ENCODE measurements around the gene CXCL14. TPM values are rescaled to one million over a fixed set of nuclear protein-coding genes. Genes with fewer than 3 reads are reported as not detected.

CXCL14 gene
- total RNA-seq, 2 donors from 2014 or later: 17.9 to 49.4 TPM

DNA sequence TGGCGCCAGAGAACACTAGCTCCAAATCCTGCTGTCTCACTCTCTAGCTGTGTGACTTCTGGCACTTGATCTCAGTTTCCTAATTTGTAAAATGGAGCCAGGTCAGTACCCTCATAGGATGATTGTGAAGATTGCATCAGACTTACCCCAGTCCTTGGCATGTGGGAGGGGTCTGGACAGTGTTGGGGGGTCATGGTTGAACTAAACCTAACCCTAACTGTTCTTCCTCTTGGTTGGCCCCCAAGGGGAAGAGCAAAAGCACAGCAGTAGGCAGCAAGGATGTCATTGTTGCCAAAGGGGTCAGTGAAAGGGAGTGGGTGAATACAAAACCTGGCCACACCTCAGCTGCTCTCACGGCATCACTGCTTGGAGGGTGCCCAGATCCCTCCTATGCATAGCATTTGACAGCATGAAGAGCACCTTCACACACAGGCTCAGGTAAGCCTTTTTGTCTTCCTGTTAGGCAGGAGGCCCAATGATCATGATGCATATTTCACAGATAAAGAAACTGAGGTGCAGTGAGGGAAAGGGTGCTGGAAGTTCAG is 15.7 kb upstream of the CXCL14 start:
- WGBS, 2 donors: 62 to 94% methylated on average over 2 of the region's 2 CpGs
- H3K9me3 ChIP-seq: no peaks in the 10 kb centered on the region
- DNase-seq: no peak
- H3K27me3 ChIP-seq: no peaks in the 10 kb centered on the region
- TF ChIP-seq CTCF (IDR thresholded peaks at IDR 0.05) (no peak), POLR2A (IDR thresholded peaks at IDR 0.05) (no peak)
- H3K36me3 ChIP-seq (replicated peaks in 1 of 2; ENCODE audit: insufficient read depth in 1 of 2, low read depth in 2 of 2): no peaks in the 10 kb centered on the region
- ATAC-seq: no peak
- no peak overlapping the region for H3K4me3 ChIP-seq
- H3K4me1 ChIP-seq: no peaks in the 10 kb centered on the region
- intact Hi-C loops (cut with DNase I): no loop called here
- no peak overlapping the region for H3K27ac ChIP-seq

GRCh38 chr5:135593886-135594285 is 15.1 kb upstream of the CXCL14 start:
- WGBS, 2 donors: 36 to 53% methylated on average over 2 of the region's 2 CpGs
- Histone ChIP-seq H3K27ac (no peak overlapping the region), H3K4me3 (no peak overlapping the region), H3K36me3 (replicated peaks in 1 of 2; ENCODE audit: insufficient read depth in 1 of 2, low read depth in 2 of 2) (no peaks in the 10 kb centered on the region), H3K9me3 (no peaks in the 10 kb centered on the region), H3K27me3 (no peaks in the 10 kb centered on the region), H3K4me1 (no peaks in the 10 kb centered on the region)
- no peak for DNase-seq
- intact Hi-C loops (cut with DNase I): no loop called here
- ATAC-seq: no peak
- TF ChIP-seq POLR2A (IDR thresholded peaks at IDR 0.05) (no peak), CTCF (IDR thresholded peaks at IDR 0.05) (no peak)

DNA sequence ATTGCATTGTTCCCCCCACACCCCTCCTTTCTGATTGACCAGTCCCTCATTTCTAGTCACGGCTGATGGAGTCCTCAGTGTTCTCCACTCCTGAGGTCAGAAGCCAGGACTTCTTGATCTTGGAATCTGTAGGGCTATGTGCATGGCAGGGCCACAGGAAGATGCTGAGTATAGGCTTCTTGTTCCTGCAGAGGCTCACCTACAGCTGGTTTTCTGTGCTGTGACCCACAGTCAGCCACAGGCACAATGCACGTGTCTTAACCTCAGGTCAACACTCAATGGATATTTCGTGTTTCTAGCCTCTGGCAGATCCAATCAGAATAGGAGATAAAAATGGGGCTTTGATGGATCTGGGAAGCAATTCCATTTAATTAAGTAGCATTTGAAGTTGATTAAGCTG is 14.3 kb upstream of the CXCL14 start:
- H3K4me1 ChIP-seq: no peaks in the 10 kb centered on the region
- DNase-seq: no peak
- intact Hi-C loops (cut with DNase I): no loop called here
- no peak overlapping the region for H3K27ac ChIP-seq
- no peak for ATAC-seq
- no peaks in the 10 kb centered on the region for H3K27me3 ChIP-seq
- no peak overlapping the region for H3K4me3 ChIP-seq
- WGBS, 2 donors: 45 to 61% methylated on average over 3 of the region's 3 CpGs
- H3K36me3 ChIP-seq (replicated peaks in 1 of 2; ENCODE audit: insufficient read depth in 1 of 2, low read depth in 2 of 2): no peaks in the 10 kb centered on the region
- no peaks in the 10 kb centered on the region for H3K9me3 ChIP-seq
- no peak for TF ChIP-seq CTCF (IDR thresholded peaks at IDR 0.05)
- TF ChIP-seq POLR2A (IDR thresholded peaks at IDR 0.05): no peak

- Histone ChIP-seq H3K4me1 (no peaks in the 10 kb centered on the region), H3K4me3 (no peak overlapping the region), H3K9me3 (no peaks in the 10 kb centered on the region), H3K27ac (no peak overlapping the region), H3K36me3 (replicated peaks in 1 of 2; ENCODE audit: insufficient read depth in 1 of 2, low read depth in 2 of 2) (no peaks in the 10 kb centered on the region), H3K27me3 (no peaks in the 10 kb centered on the region)
- 55 to 58% methylated on average over 6 of the region's 6 CpGs for WGBS, 2 donors
- no peak for ATAC-seq
- intact Hi-C loops (cut with DNase I): no loop called here
- DNase-seq: no peak
- no peak for TF ChIP-seq CTCF (IDR thresholded peaks at IDR 0.05)
- no peak for TF ChIP-seq POLR2A (IDR thresholded peaks at IDR 0.05)
Observed at GRCh38 chr5:135592312-135593045, 13.7 kb upstream of the CXCL14 start.

DNA sequence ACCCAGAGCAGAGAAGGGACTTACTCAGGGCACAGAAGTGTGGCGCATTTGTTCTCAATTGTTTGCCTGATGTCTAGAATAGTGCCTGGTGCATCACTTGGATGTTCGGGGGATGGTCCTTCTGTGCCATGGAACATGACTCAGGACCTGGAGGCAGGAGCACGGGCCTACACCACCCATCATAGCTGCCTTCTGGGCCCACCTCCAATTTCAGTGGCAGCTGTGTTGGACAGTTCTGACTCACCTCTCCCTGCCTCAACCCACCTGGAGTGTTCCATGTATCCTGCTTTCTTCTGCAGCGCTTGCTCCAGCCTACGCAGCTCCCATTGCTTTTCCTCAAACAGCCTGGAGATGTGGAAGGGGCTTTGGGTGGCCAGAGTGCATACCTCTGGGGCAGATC is 12.5 kb upstream of the CXCL14 start:
- H3K27ac ChIP-seq: no peak overlapping the region
- H3K9me3 ChIP-seq: no peaks in the 10 kb centered on the region
- H3K36me3 ChIP-seq (replicated peaks in 1 of 2; ENCODE audit: insufficient read depth in 1 of 2, low read depth in 2 of 2): no peaks in the 10 kb centered on the region
- TF ChIP-seq CTCF (IDR thresholded peaks at IDR 0.05): no peak
- TF ChIP-seq POLR2A (IDR thresholded peaks at IDR 0.05): no peak
- no peak for ATAC-seq
- intact Hi-C loops (cut with DNase I): no loop called here
- H3K4me3 ChIP-seq: no peak overlapping the region
- DNase-seq: no peak
- 75 to 81% methylated on average over 3 to 5 of the region's 5 CpGs for WGBS, 2 donors
- H3K27me3 ChIP-seq: no peaks in the 10 kb centered on the region
- H3K4me1 ChIP-seq: no peaks in the 10 kb centered on the region
